GM15510 (cell line): ENCODE results near the gene THSD4.

ENCODE experiments used
- POLR2A ChIP-seq: IDR thresholded peaks from 3 replicates; pipeline ENCODE4 v1.6.1; 2011; ENCODE audit warnings: borderline replicate concordance; ENCODE audit not compliant: insufficient read length; ENCODE audit errors: extremely low read depth

The THSD4 gene

GRCh38 chr15:71114887-71115566 is at the start of gene THSD4:
Gene THSD4, plus strand, starts transcription at chr15:71115471.
- no peak for TF ChIP-seq POLR2A

GRCh38 chr15:71066983-71067382 is 48.3 kb upstream of the THSD4 start:
- TF ChIP-seq POLR2A, result no peak

- TF ChIP-seq POLR2A, result no peak
Measured at GRCh38 chr15:71069693-71070092, 45.6 kb upstream of the THSD4 start.

GRCh38 chr15:71071529-71071928 is 43.7 kb upstream of the THSD4 start:
- TF ChIP-seq POLR2A, result no peak

- no peak for TF ChIP-seq POLR2A
Measured at GRCh38 chr15:71072423-71072822, 42.8 kb upstream of the THSD4 start.

GRCh38 chr15:71078506-71079207 is 36.6 kb upstream of the THSD4 start:
- no peak for TF ChIP-seq POLR2A

- no peak for TF ChIP-seq POLR2A
Measured at GRCh38 chr15:71079208-71080044, 35.8 kb upstream of the THSD4 start.

DNA sequence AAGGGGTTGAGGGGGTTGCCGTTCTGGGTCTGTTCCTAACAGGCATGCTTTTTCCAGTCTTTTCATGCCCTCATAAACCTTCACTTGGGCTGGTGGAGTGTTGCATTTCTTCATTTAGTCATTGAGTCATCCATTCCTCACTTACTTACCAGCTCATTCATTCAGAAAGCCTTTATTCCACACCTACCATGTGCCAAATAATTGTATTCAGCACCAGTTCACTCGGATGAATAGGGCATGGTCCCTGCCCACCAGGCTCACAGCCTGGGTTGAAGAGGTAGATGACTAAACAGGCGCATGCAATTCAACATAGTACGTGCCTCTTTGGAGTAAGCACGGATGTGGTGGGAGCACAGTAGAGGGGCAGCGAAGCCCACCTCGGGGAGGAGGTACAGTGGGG is 35.1 kb upstream of the THSD4 start:
- no peak for TF ChIP-seq POLR2A

- no peak for TF ChIP-seq POLR2A
Measured at GRCh38 chr15:71080705-71081104, 34.6 kb upstream of the THSD4 start.

- TF ChIP-seq POLR2A, result no peak
Measured at GRCh38 chr15:71082803-71083202, 32.5 kb upstream of the THSD4 start.

DNA sequence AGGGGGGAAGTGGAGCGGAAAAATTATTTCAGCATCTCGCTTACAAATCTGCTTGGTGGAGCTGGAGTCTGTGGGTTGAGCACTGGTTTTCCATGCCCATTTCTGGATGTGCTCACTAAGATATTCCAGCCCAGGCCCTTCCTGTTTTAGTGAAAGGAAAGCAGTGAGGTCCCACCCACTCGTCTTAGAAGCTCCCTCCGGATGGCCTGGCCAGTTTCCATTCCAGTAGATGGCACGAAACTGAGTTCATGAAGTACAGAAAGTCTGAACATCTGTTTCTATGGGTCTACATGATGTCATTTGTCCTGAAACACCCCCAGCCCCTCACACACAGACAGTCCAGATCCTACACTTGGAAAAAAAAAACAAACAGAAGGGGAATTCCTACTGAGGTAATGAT is 31.9 kb upstream of the THSD4 start:
- no peak for TF ChIP-seq POLR2A

DNA sequence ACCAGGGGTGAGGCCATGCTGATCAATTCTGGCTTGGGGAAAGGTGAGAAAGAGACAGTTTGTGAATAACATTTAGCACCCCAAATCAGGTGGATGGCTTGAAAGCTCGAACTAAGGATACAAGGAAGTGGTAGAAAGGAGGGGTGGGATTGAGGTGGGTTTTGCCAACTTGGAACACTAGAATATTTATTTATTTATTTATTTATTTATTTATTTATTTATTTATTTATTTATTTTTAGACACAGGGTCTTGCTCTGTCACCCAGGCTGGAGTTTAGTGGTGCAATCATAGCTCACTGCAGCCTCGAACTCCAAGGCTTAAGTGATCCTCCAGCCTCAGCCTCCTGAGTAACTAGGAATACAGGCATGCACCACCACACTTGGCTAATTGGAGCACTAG is 31.0 kb upstream of the THSD4 start:
- no peak for TF ChIP-seq POLR2A

DNA sequence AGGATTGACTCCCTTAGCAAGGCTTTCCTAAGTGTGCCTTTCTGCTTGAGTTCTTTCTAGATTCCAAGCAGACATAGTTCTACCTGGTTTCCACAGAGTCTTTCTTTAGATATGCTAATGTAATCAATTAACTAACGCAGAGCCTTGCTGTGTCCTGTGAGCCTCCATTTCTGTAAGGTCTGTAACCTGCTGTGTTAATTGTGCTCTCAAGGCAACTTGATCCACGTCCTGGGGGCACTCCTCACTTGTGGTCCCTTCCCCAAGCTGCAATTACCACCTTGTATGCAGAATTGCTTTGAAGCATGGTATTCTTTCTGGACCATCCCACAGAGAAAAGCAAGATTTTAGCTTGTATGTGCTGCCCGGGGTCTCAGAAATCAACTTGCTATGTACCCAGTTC is 29.5 kb upstream of the THSD4 start:
- TF ChIP-seq POLR2A, result no peak

GRCh38 chr15:71088155-71088554 is 27.1 kb upstream of the THSD4 start:
- no peak for TF ChIP-seq POLR2A

GRCh38 chr15:71088683-71089082 is 26.6 kb upstream of the THSD4 start:
- TF ChIP-seq POLR2A, result no peak

DNA sequence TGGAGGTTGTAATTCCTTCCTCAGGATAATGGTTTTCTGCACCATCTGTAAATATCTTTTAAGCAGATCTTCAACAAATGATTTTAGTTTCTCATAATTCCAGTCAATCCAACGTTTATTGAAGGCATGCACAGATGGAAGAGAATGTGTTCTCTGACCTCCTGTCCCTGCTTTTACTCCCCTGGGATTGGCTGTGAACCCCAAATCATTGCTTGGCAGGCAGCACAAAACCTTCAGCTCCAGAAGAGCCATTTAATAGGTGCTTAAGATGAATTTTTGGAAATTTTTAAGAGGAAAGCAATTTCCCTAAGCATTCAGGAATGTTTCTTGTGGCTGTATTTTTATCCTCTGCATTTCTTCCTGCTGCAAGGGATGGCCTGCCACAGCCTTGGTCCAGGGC is 25.5 kb upstream of the THSD4 start:
- TF ChIP-seq POLR2A, result no peak

DNA sequence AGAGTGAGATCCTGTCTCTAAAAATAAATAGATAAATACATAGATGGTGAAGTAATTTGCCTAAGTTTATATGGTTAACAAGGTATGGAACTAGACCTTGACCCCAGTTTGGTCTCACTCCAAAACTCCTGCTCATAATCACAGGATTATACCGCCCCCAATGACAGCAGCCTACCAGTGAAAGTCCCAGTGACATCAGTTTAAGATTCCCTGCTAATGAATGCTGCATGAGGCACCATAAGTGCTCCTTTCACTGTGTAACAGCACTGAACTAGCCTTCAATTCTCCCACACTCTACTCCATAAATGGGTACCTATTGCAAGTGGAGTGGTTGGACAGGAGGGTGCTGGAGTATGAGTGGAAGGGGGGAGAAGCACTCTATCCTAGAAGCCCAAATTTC is 23.7 kb upstream of the THSD4 start:
- no peak for TF ChIP-seq POLR2A
